ENCODE data around the gene EPN2. TPM values are rescaled to one million over a fixed set of nuclear protein-coding genes. Genes with fewer than 3 reads are reported as not detected.
A peak's percentile ranks its signal among the peaks of the same experiment; 100 is the strongest.

The EPN2 gene
- polyA plus RNA-seq, 1 of the 3 experiments (the other 2 are of a cell fraction): 38.9 TPM

GRCh38 chr17:19347323-19348080 lies 110.3 kb downstream of the EPN2 start (continued):
- no peak for TF ChIP-seq REST (IDR thresholded peaks at IDR 0.05; ENCODE audit: low read depth, low read length)
- TF ChIP-seq CHD2 (IDR thresholded peaks at IDR 0.05; ENCODE audit: low read length, partially characterized antibody): no peak
- TF ChIP-seq RAD21 (IDR thresholded peaks at IDR 0.05; ENCODE audit: low read length): no peak
- no peak for TF ChIP-seq SMC3 (IDR thresholded peaks at IDR 0.05; ENCODE audit: low read depth, low read length)

- Histone ChIP-seq H3K4me3 (ENCODE audit: low read depth in 2 of 2, low read length in 1 of 2) (no peak overlapping the region), H3F3A (replicated peaks; ENCODE audit: insufficient read depth) (peaks cover 31% of the 10 kb centered on the region), H3K4me1 (ENCODE audit: control insufficient read depth in 1 of 2, insufficient read depth in 2 of 2, low read depth in 1 of 2, low read length in 1 of 2) (peaks cover 6 to 20% of the 10 kb centered on the region in 2 experiments; a peak in 3 of 4 replicates), H3K9me3 (no peaks in the 10 kb centered on the region), H2AFZ (ENCODE audit: low read depth) (no peak overlapping the region), H4K20me1 (ENCODE audit: insufficient read depth) (no peaks in the 10 kb centered on the region), H3K79me2 (ENCODE audit: insufficient read depth) (no peaks in the 10 kb centered on the region), H3K27me3 (ENCODE audit: insufficient read depth) (no peaks in the 10 kb centered on the region), H3K36me3 (replicated peaks in 1 of 2; ENCODE audit: control insufficient read depth in 1 of 2, insufficient read depth in 2 of 2, low read length in 1 of 2) (peaks cover 0 to 6% of the 10 kb centered on the region in 2 experiments), H3K4me2 (peak overlapping the region; percentile 35; the same call in 1 of the 2 replicates), H3K27ac (ENCODE audit: low read depth in 2 of 2, low read length in 1 of 2) (peak overlapping the region in 1 of 2 experiments; percentile 90; a peak in 2 of 4 replicates), H3K9me2 (no peaks in the 10 kb centered on the region), H3K9ac (no peak overlapping the region)
- no peak for DNase-seq
- CTCF ChIA-PET: no interaction called here
- TF ChIP-seq RXRA (IDR thresholded peaks at IDR 0.05; ENCODE audit: borderline replicate concordance, low read depth) (no peak), SMC3 (IDR thresholded peaks at IDR 0.05; ENCODE audit: low read depth, low read length) (no peak), ZBTB33 (IDR thresholded peaks at IDR 0.05; ENCODE audit: borderline replicate concordance, low read depth) (no peak)
- POLR2A ChIA-PET: no interaction called here
- WGBS (ENCODE audit: low lambda C conversion rate): 98% methylated on average over 9 of the region's 9 CpGs
These were observed 111.0 kb downstream of the EPN2 start for GRCh38 chr17:19348081-19348650.

- Histone ChIP-seq H3K79me2 (ENCODE audit: insufficient read depth) (no peaks in the 10 kb centered on the region), H3K9ac (no peak overlapping the region), H2AFZ (ENCODE audit: low read depth) (no peak overlapping the region), H3K36me3 (replicated peaks in 1 of 2; ENCODE audit: control insufficient read depth in 1 of 2, insufficient read depth in 2 of 2, low read length in 1 of 2) (peaks cover 0 to 6% of the 10 kb centered on the region in 2 experiments), H3K9me3 (no peaks in the 10 kb centered on the region), H3K4me1 (ENCODE audit: control insufficient read depth in 1 of 2, insufficient read depth in 2 of 2, low read depth in 1 of 2, low read length in 1 of 2) (peaks cover 5 to 20% of the 10 kb centered on the region in 2 experiments; a peak in 3 of 4 replicates), H3F3A (replicated peaks; ENCODE audit: insufficient read depth) (peaks cover 33% of the 10 kb centered on the region), H4K20me1 (ENCODE audit: insufficient read depth) (no peaks in the 10 kb centered on the region), H3K27me3 (ENCODE audit: insufficient read depth) (no peaks in the 10 kb centered on the region), H3K27ac (ENCODE audit: low read depth in 2 of 2, low read length in 1 of 2) (no peak overlapping the region), H3K4me3 (ENCODE audit: low read depth in 2 of 2, low read length in 1 of 2) (no peak overlapping the region), H3K9me2 (no peaks in the 10 kb centered on the region), H3K4me2 (no peak overlapping the region)
- CTCF ChIA-PET: no interaction called here
- POLR2A ChIA-PET: no interaction called here
- 96% methylated on average over 9 of the region's 9 CpGs for WGBS (ENCODE audit: low lambda C conversion rate)
- DNase-seq: no peak
- TF ChIP-seq TEAD4 (IDR thresholded peaks at IDR 0.05; ENCODE audit: borderline replicate concordance, insufficient read depth) (no peak), POLR2AphosphoS5 (IDR thresholded peaks at IDR 0.05; ENCODE audit: low read depth, low read length) (no peak), TCF12 (IDR thresholded peaks at IDR 0.05) (no peak), PBX3 (IDR thresholded peaks at IDR 0.05) (no peak), USF2 (IDR thresholded peaks at IDR 0.05; ENCODE audit: borderline replicate concordance, low read depth, low read length) (no peak), SMC3 (IDR thresholded peaks at IDR 0.05; ENCODE audit: low read depth, low read length) (no peak), GABPA (IDR thresholded peaks at IDR 0.05; ENCODE audit: low read depth) (no peak), RFX5 (IDR thresholded peaks at IDR 0.05; ENCODE audit: low read length) (no peak), EZH2phosphoT487 (IDR thresholded peaks at IDR 0.05; ENCODE audit: borderline replicate concordance, low read depth) (no peak)
These were observed 111.6 kb downstream of the EPN2 start for GRCh38 chr17:19348806-19349205.

All from SK-N-SH (cell line).